ENCODE results near the gene FBRSL1. TPM values are rescaled to one million over a fixed set of nuclear protein-coding genes. Genes with fewer than 3 reads are reported as not detected.

FBRSL1 gene
- total and polyA plus RNA-seq, 9 of the 15 experiments (the other 6 are each of a cell fraction or from before 2014, with no cell fraction given): 0.24 to 129 (median 7.3) TPM

- TF ChIP-seq ETS1 (conservative IDR thresholded peaks at IDR 0.05; ENCODE audit: control insufficient read depth, low read depth, low read length) (0 out of 2 replicates have a peak, but pooled peaks have one; percentile 3), ZFX (CRISPR knock-in tag; IDR thresholded peaks at IDR 0.05) (peak; percentile 7), PRDM10 (IDR thresholded peaks at IDR 0.05; ENCODE audit: partially characterized antibody) (peak; percentile 17), TAL1 (IDR thresholded peaks at IDR 0.05) (peak; percentile 88), CLOCK (CRISPR knock-in tag; IDR thresholded peaks at IDR 0.05; ENCODE audit: borderline replicate concordance) (no peak), FOS (IDR thresholded peaks at IDR 0.05; ENCODE audit: extremely low read depth, insufficient read length) (no peak), STAT5A (IDR thresholded peaks at IDR 0.05; ENCODE audit: borderline replicate concordance, low read length) (peak; percentile 62; the same call in 1 of the 2 replicates), ZNF589 (CRISPR knock-in tag; IDR thresholded peaks at IDR 0.05; ENCODE audit: low read depth) (no peak), ZNF384 (IDR thresholded peaks at IDR 0.05; ENCODE audit: low read depth, low read length) (no peak), KLF13 (tag; IDR thresholded peaks at IDR 0.05; ENCODE audit: borderline replicate concordance, low read depth) (peak; percentile 35; the same call in 1 of the 2 replicates), TEAD4 (IDR thresholded peaks at IDR 0.05; ENCODE audit: low read length) (peak; percentile 85), TEAD4 (CRISPR knock-in tag; IDR thresholded peaks at IDR 0.05; ENCODE audit: borderline replicate concordance) (no peak), ZNF184 (CRISPR knock-in tag; IDR thresholded peaks at IDR 0.05) (no peak), MCM7 (IDR thresholded peaks at IDR 0.05) (no peak), ZNF764 (CRISPR knock-in tag; IDR thresholded peaks at IDR 0.05; ENCODE audit: low read depth) (no peak), POLR2A (conservative IDR thresholded peaks at IDR 0.05) (no peak), CREM (IDR thresholded peaks at IDR 0.05; ENCODE audit: low read depth) (peak; percentile 36; the same call in 1 of the 2 replicates), ZNF280B (CRISPR knock-in tag; IDR thresholded peaks at IDR 0.05) (no peak)
Observed at GRCh38 chr12:132494294-132495164, 4.6 kb downstream of the FBRSL1 start (continued).
